Dendritic cell treated with granulocyte-macrophage colony-stimulating factor and Interleukin-4, amounts not matched to agents 40 ng/mL and 50 ng/mL, for 4 days (primary cell): ENCODE results near the gene TEX14.
A peak's percentile ranks its signal among the peaks of the same experiment; 100 is the strongest.
"Not testable (repeated sequence)": the region's sequence is repeated elsewhere in the genome, so short reads cannot be mapped to it uniquely, and the experiment has no call there.

ENCODE experiments used
- H3K27ac Mint-ChIP-seq: one replicate; pipeline ENCODE4 v1.8.0; 2022; ENCODE audit warnings: mild to moderate bottlenecking, mixed read lengths
- H3K27me3 Mint-ChIP-seq: one replicate; pipeline ENCODE4 v1.8.0; 2022; ENCODE audit warnings: mild to moderate bottlenecking, mixed read lengths
- H3K36me3 Mint-ChIP-seq: one replicate; pipeline ENCODE4 v1.8.0; 2022; ENCODE audit warnings: low read depth, mixed read lengths
- H3K4me1 Mint-ChIP-seq: one replicate; pipeline ENCODE4 v1.8.0; 2022; ENCODE audit warnings: low read depth, mixed read lengths
- H3K4me3 Mint-ChIP-seq: one replicate; pipeline ENCODE4 v1.8.0; 2022; ENCODE audit warnings: mild to moderate bottlenecking, moderate library complexity, mixed read lengths
- H3K9me3 Mint-ChIP-seq: one replicate; pipeline ENCODE4 v1.8.0; 2022; ENCODE audit warnings: mixed read lengths
- intact Hi-C: fragments of 100-400 bp; cut with micrococcal nuclease; formaldehyde crosslinking; loops from one replicate; pipeline ENCODE4 v1.15.0; 2022

TEX14 gene

DNA sequence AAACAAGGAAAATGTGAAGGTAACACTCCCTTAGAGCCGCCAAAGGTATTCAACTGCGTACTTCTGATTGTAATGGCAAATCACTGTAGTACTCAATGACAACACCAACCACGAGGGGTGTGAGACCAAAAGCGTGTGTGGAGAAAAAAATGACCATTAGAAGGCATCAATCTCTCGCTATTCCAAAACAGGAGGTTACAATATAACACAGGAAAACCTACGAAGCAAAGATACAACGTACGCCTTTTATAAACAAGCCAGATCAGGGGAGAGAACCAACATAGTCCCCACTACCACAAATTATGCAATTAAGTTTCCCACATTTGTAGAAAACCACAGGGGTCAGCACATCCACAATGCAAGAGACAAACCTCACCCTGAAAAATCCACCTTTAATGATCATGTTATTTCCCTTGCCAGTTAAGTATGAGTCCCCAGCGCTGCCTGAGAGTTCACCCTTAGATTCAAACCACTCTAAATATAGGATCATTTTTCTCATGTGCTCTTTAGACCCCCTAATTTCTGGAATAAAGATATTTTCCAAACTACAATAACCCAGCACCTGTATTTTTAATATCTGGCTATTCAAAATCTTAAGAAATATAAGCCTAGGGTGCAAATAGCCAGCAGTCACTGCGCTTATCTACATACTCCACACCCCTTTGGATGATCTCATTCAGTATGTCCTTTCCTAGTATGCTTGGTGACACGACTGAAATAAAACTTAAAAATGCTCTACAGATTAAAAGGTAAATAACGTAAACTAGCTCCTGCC is 12.4 kb downstream of the TEX14 start:
- intact Hi-C loops: no loop called here
- Mint-ChIP-seq H3K4me3 (no peak overlapping the region), H3K27me3 (peaks cover 4% of the 10 kb centered on the region), H3K36me3 (no peaks in the 10 kb centered on the region), H3K27ac (no peak overlapping the region), H3K4me1 (peaks cover 4% of the 10 kb centered on the region), H3K9me3 (no peaks in the 10 kb centered on the region)

DNA sequence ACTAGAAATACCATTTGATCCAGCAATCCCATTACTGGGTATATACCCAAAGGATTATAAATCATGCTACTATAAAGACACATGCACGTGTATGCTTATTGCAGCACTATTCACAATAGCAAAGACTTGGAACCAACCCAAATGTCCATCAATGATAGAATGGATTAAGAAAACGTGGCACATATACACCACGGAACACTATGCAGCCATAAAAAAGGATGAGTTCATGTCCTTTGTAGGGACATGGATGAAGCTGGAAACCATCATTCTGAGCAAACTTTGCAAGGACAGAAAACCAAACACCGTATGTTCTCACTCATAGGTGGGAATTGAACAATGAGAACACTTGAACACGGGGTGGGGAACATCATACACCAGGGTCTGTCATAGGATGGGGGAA is 13.6 kb downstream of the TEX14 start:
- H3K27ac Mint-ChIP-seq, H3K9me3 Mint-ChIP-seq, intact Hi-C loops, H3K27me3 Mint-ChIP-seq, H3K4me1 Mint-ChIP-seq, H3K36me3 Mint-ChIP-seq, H3K4me3 Mint-ChIP-seq: not testable (repeated sequence)

DNA sequence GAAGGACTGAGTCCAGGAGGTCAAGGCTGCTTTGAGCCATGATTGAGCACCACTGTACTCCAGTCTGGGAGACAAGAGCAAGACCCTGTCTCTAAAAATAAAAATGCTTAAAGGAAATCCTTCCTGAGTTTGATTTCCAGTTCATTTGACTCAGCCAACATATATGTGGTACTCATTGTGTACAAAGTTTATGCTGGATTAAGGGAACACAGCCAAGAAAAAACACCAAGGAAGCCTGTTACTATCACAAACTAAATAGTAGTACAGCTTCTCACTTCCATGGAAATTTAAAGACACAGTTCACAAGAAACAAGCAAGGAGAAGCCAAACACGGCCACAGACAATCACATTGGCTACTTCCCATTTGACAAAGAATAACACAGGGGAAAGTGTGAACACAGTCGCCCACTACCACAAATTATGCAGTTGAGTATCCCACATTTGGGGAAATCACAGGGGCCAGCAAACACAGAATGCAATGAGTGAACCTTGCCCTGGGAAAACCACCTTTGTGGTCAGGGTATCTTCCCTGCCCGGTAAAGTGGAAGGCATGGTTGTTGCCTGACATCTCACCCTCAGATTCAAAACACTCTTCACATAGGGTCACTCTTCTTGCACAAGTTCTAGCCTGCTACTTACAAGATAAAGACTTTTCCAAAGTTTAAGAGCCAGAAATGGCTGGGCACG is 14.5 kb downstream of the TEX14 start:
- H3K4me1 Mint-ChIP-seq: peaks cover 4% of the 10 kb centered on the region
- no peak overlapping the region for H3K4me3 Mint-ChIP-seq
- H3K9me3 Mint-ChIP-seq: no peaks in the 10 kb centered on the region
- intact Hi-C loops: no loop called here
- H3K27ac Mint-ChIP-seq: no peak overlapping the region
- H3K27me3 Mint-ChIP-seq: peaks cover 4% of the 10 kb centered on the region
- H3K36me3 Mint-ChIP-seq: no peaks in the 10 kb centered on the region

DNA sequence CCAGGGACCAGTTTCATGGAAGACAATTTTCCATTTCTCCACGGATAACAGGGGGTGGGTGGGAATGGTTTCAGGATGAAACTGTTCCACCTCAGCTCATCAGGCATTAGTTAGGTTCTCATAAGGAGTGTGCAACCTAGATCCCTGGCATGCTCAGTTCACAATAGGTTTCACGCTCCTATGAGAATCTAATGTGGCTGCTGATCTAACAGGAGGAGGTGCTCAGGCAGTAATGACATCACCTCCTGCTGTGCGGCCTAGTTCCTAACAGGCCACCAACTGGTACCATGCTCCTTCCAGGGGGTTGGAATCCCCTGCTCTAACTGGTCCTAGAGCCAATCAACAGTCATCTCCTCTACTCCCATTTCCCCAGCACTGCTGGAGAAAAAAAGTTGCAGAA is 19.9 kb downstream of the TEX14 start:
- Mint-ChIP-seq H3K36me3 (no peaks in the 10 kb centered on the region), H3K9me3 (no peaks in the 10 kb centered on the region), H3K27me3 (peaks cover 12% of the 10 kb centered on the region), H3K4me1 (peaks cover 15% of the 10 kb centered on the region), H3K27ac (no peak overlapping the region), H3K4me3 (no peak overlapping the region)
- intact Hi-C loops: no loop called here

DNA sequence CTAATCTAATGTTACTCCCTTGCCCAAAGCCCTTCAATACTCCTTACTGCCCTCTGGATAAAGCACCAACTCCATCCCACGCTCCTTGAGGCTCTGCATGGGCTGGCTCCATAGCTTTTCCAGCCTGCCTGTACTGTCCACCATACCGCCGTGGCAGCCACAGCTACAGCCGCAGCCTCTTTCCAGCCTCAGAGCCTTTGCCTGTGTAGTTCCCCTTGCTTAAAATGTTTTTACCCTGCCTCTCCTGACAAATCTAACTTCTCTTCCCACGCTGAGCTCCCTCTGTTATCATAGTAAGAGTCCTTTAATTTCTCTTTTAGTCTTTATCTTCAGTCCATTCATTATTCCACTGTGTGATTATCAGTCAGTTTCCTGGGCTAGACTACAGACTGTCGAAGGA is 22.0 kb downstream of the TEX14 start:
- Mint-ChIP-seq H3K36me3 (no peaks in the 10 kb centered on the region), H3K27me3 (peaks cover 10% of the 10 kb centered on the region), H3K9me3 (no peaks in the 10 kb centered on the region), H3K4me1 (peaks cover 25% of the 10 kb centered on the region), H3K4me3 (no peak overlapping the region), H3K27ac (no peak overlapping the region)
- intact Hi-C loops: no loop called here

DNA sequence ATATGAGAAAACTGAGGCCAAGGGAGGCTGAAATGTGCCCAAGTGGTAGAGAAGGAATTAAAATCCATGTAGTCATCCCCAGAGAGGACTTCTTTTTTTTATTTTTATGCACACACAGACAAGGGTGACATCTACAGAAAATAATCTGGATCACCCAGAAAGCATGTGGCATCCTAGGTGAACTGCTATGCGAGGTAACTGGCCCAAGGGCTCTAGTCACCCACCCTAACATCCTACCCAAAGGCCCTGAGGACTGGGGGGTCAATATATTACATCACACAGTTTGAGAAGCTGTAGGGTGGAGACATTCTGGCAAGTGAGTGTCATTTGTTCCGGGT is 23.3 kb downstream of the TEX14 start:
- intact Hi-C loops: no loop called here
- Mint-ChIP-seq H3K27me3 (peaks cover 10% of the 10 kb centered on the region), H3K27ac (peak overlapping the region; percentile 73), H3K4me3 (no peak overlapping the region), H3K9me3 (no peaks in the 10 kb centered on the region), H3K4me1 (peaks cover 30% of the 10 kb centered on the region), H3K36me3 (no peaks in the 10 kb centered on the region)

DNA sequence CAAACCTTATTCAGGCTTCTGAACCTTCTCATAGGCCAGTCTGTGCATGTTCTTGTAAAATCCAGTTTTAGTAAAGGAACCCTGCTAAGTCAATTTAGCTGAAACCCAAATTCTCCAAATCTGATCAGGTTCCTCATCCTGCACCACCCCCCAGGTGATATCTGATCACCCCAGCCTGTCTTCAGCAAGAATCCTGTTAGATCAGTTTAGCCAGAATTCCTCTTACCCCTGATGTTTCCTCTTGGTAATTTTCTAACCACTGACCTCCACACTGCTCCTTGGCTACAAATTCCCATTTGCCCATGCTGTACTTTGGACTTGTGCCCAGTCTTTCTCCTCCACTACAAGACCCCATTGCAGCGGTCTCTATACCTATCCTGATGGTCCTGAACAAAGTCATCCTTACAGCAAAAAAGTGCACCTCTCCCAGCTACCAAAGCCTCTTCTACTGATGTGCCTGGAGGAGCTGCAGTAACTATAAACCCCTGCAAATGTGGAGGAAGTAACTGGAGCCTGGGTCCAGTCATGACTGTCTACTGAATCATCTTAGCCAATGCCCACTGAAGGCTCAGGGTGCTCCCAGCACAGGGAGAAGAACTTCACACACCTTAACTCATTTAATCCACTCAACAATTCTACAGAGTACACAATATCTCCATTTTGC is 23.8 kb downstream of the TEX14 start:
- Mint-ChIP-seq H3K27ac (peak overlapping the region; percentile 73), H3K4me1 (peaks cover 30% of the 10 kb centered on the region), H3K4me3 (no peak overlapping the region), H3K9me3 (no peaks in the 10 kb centered on the region), H3K27me3 (peaks cover 10% of the 10 kb centered on the region), H3K36me3 (no peaks in the 10 kb centered on the region)
- intact Hi-C loops: no loop called here

DNA sequence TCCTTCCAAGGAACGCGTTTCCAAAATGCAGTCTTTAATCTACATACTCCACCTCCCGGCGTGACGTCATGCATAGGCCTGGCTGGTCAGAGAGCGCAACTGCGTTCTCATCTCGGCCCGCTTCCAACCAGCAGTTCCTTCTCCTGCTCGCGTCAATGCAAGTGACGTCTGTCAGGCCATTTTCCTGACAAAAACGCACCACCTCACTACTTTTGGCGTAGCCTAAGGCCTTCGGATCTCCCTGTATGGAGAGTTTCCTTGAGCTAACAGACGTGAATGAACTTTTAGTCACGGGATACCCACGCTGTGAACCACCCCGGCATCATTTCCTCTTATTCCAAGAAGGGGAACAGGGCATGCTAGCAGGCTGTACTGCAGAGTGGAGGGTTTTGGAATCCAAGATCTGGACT is 25.0 kb downstream of the TEX14 start:
- H3K9me3 Mint-ChIP-seq: no peaks in the 10 kb centered on the region
- H3K36me3 Mint-ChIP-seq: no peaks in the 10 kb centered on the region
- peak overlapping the region; percentile 60 for H3K4me3 Mint-ChIP-seq
- H3K27ac Mint-ChIP-seq: peak overlapping the region; percentile 95
- intact Hi-C loops: no loop called here
- H3K4me1 Mint-ChIP-seq: peaks cover 30% of the 10 kb centered on the region
- peaks cover 10% of the 10 kb centered on the region for H3K27me3 Mint-ChIP-seq

DNA sequence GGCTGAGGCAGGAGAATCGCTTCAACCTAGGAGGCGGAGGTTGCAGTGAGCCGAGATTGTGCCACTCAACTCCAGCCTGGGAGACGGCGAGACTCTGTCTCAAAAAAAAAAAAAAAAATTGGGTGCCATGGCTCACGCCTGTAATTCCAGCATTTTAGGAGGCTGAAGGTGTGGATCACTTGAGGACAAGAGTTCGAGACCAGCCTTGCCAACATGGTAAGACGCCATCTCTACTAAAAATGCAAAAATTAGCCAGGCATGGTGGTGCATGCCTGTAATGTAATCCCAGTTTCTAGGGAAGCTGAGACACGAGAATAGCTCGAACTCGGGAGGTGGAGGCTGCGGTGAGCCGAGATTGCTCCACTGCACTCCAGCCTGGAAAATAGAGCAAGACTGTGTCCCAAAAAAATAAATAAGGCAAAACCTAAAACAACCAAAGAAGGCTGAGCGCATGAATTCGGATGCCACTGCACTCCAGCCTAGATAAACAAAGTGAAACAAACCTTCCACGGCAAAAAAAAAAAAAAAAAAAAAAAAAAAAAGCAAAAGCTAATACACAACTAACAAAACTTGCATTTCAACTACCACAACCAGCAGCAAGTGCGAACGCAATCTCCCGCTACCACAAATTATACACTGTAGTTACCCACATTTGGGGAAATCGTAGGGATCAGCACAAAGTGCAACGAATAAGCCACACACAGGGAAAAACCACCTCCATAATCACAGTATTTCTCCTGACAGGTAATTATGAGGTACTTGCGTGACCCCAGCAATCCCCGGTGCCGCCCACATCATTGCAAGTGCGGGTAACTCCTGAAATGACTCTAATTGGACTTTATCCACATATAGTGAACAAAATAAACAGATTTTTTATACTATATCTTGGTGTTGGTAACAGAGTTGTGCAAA is 25.6 kb downstream of the TEX14 start:
- H3K36me3 Mint-ChIP-seq: no peaks in the 10 kb centered on the region
- peak overlapping the region; percentile 95 for H3K27ac Mint-ChIP-seq
- H3K4me3 Mint-ChIP-seq: peak overlapping the region; percentile 60
- peaks cover 30% of the 10 kb centered on the region for H3K4me1 Mint-ChIP-seq
- no peaks in the 10 kb centered on the region for H3K9me3 Mint-ChIP-seq
- H3K27me3 Mint-ChIP-seq: peaks cover 10% of the 10 kb centered on the region
- intact Hi-C loops: no loop called here

DNA sequence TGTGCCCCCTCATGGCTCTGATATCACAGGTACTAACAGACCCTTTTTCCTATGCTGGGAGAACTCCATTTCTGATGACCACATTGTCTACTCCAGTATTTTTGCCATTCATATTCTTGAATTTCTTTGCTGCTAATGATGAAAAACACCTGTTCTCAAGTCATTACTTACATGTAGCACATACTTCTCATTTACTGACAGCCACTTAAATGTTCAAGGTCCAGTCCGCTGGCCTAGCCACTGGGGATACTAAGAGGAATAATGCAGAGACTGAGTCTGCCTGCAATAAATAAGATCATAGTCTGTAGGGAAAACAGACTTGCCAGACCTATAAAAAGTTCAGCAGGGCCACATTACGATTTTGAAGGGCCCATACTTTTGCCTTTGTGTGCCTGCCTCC is 27.5 kb downstream of the TEX14 start:
- Mint-ChIP-seq H3K4me1 (peaks cover 37% of the 10 kb centered on the region), H3K27ac (no peak overlapping the region), H3K27me3 (peaks cover 6% of the 10 kb centered on the region), H3K36me3 (no peaks in the 10 kb centered on the region), H3K4me3 (no peak overlapping the region), H3K9me3 (no peaks in the 10 kb centered on the region)
- intact Hi-C loops: no loop called here

DNA sequence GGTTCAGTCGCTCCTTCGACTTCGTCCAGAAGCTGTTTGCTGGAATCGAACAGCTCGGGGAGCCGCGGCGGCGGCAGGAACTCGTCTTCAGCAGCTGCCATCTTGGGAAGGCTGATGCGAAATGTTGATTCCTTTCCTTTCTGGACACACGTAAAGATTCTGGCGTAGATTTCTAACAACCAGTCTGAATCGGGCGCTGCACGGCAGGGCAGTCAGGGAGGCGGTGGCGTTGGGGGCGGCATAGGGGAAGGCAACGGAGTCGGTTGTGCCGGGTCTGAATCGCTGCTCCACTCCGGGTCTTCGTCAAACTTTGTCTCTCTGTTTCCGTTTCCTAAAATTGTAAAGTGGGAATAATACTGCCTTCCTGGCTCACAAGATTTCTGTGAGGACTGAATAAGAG is 30.3 kb downstream of the TEX14 start:
- Mint-ChIP-seq H3K4me3 (no peak overlapping the region), H3K4me1 (peaks cover 34% of the 10 kb centered on the region), H3K27ac (no peak overlapping the region), H3K27me3 (peaks cover 2% of the 10 kb centered on the region), H3K9me3 (no peaks in the 10 kb centered on the region), H3K36me3 (no peaks in the 10 kb centered on the region)
- intact Hi-C loops: no loop called here

DNA sequence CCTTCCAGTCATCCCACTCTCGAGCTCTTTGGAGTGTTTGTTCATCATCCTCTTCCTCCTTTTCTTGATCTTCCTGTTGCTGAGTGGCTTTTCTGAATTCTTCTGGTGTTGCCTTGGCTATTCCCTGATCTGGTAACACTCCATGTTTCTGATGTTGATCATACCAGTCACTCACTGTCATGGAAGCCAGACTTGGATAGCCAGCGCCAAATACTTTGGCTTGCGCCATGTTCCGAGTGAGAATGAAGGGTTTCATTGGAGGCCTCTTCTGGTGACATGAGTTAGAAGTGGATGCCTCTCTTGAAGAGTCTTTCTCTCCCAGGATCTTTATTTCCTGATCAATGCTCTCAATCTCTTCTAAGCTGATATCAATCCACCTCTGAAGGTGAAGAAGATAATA is 31.2 kb downstream of the TEX14 start:
- H3K27ac Mint-ChIP-seq: peak overlapping the region; percentile 10
- H3K4me3 Mint-ChIP-seq: no peak overlapping the region
- H3K4me1 Mint-ChIP-seq: peaks cover 30% of the 10 kb centered on the region
- intact Hi-C loops: no loop called here
- no peaks in the 10 kb centered on the region for H3K36me3 Mint-ChIP-seq
- no peaks in the 10 kb centered on the region for H3K9me3 Mint-ChIP-seq
- peaks cover 2% of the 10 kb centered on the region for H3K27me3 Mint-ChIP-seq

DNA sequence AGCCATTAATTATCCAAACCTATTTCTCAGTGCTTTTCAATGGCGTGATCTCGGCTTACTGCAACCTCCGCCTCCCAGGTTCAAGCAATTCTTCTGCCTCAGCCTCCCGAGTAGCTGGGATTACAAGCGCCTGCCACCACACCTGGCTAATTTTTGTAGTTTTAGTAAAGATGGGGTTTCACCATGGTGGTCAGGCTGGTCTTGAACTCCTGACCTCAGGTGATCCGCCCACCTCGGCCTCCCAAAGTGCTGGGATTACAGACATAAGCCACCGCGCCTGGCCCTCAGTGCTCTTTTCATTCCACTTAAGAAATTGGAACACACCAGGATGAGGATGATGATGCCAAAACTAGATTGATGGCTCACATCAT is 32.1 kb downstream of the TEX14 start:
- H3K27me3 Mint-ChIP-seq, H3K9me3 Mint-ChIP-seq, H3K36me3 Mint-ChIP-seq: not testable (repeated sequence)
- Mint-ChIP-seq H3K4me3 (peak overlapping the region; percentile 63), H3K4me1 (peaks cover 27% of the 10 kb centered on the region), H3K27ac (peak overlapping the region; percentile 99)
- intact Hi-C loops: loop anchor here (1.0 kb wide), 3 partner anchors 27 to 141 kb away; partner anchors contain the start of genes RAD51C and TEX14
